Choroid plexus epithelial cell (primary cell): Measurements from ENCODE around the gene SWSAP1.

ENCODE experiments used
- DNase-seq: peaks from one replicate; pipeline ENCODE4 v3.0.0-alpha.2; 2010; ENCODE audit warnings: low read depth
- H3K4me3 ChIP-seq: 2 replicates; pipeline ENCODE4 v1.5.1; 2011; ENCODE audit warnings: low read depth, mild to moderate bottlenecking, control low read depth, low read length, moderate library complexity
- TF ChIP-seq, protein P1 (sequence below): conservative IDR thresholded peaks from 2 replicates; pipeline ENCODE4 v1.5.1; 2011; ENCODE audit warnings: low read depth, mild to moderate bottlenecking, control low read depth, inconsistent platforms, low read length, moderate library complexity

Gene SWSAP1

DNA sequence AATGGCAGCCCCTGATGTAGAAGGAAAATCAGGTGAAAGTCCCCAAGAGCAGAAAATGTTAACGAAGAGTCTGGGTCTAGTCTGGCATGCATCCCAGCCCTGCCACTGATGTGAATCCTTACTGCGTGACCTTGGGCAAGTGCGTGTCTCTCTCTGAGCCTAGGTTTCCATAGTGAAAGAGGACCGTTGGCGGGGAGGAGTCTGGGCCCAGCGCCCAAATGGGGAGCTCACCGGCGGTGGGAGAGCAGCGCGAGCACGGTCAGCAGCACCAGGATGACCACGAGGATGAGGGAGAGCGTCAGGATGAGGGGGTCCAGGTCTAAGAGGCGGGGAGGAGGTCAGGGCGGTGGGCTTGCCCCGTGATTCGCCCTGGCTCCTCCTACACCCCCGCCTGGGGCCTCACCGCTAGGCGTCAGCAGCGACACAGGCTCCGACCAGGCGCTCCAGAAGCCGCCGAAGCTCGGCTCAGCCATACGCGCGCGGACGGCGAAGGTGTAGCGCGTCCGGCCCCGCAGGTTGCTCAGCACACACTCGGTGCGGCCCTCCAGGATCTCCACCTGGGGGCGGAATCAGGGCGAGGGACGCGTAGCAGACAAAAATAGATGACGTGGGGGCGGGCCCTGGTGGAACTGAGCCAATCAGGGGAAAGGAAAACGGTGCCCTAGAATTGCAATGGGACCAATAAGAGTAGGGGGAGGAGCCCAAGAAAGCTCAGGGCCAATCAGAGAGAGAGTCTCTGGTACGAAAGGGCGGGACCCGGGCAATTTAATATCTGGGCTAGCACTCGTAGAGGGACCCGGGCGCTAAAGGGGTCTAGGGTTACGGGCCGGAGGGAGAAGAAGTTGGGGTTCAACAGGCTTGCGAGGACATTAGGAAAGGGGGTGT lies 6.4 kb downstream of the SWSAP1 start:
- peak overlapping the region; percentile 78 for H3K4me3 ChIP-seq
- TF ChIP-seq, protein P1, sequence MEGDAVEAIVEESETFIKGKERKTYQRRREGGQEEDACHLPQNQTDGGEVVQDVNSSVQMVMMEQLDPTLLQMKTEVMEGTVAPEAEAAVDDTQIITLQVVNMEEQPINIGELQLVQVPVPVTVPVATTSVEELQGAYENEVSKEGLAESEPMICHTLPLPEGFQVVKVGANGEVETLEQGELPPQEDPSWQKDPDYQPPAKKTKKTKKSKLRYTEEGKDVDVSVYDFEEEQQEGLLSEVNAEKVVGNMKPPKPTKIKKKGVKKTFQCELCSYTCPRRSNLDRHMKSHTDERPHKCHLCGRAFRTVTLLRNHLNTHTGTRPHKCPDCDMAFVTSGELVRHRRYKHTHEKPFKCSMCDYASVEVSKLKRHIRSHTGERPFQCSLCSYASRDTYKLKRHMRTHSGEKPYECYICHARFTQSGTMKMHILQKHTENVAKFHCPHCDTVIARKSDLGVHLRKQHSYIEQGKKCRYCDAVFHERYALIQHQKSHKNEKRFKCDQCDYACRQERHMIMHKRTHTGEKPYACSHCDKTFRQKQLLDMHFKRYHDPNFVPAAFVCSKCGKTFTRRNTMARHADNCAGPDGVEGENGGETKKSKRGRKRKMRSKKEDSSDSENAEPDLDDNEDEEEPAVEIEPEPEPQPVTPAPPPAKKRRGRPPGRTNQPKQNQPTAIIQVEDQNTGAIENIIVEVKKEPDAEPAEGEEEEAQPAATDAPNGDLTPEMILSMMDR = peak; percentile 76
- peak; percentile 96 for DNase-seq

DNA sequence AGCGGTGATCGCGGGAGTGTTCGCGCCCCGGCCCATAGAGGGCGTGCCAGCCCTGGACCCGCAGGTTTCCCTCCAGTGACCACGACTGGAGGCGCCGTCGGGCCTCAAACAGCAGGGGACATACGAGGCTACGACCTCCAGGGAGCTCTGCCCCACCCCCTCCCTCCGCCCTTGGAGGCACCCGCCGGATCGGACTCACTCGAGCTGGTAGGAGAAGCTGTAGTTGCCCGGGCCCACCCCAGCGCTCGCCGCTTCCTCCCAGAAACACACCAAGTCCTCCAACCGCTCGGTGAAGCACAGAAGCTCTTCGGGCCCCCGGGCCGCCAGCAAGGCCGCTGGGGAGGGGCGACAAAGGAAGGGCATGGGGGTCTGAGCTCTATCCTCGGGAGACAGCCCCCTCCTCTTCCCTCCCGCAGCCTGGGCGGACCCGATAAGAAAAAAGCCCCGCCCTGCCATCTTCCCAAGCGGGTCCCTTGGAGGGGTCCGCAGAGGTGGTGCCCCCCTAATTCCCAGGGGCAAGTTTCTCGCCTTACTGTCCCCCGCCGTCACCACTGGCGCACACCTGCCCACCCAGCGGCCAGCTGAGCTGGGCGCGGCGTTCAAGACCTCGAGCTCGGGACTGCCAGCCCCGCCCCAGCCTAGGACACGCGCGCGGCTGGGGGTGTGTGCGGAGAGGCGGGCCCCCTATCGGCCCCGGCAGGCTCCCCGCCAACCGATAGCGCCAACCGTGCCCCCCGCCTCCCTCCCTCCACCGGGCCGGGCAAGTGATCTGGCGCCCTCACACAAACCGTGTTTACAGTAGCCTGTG lies 8.6 kb downstream of the SWSAP1 start:
- peak; percentile 16 for DNase-seq
- H3K4me3 ChIP-seq = peak overlapping the region; percentile 37
- TF ChIP-seq, protein P1 = peak; percentile 81

DNA sequence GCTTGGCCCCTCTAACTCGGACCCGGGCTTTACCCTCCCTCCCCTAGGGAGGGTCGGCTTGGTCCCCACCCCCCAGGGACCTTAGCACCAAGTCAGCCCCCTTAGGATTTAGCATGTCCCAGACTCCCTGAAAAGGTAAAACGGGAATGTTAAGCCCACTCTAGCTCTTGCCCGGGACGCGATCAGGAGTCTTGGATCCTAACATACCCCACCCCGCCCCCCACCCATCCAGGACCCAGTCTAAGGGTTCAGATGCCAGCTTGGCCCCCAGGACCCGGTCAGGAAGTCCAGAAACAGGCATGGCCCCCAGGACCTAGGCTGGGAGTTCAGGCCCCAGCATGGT lies 9.2 kb downstream of the SWSAP1 start:
- H3K4me3 ChIP-seq = peak overlapping the region; percentile 37
- TF ChIP-seq, protein P1 = no peak
- DNase-seq = no peak

DNA sequence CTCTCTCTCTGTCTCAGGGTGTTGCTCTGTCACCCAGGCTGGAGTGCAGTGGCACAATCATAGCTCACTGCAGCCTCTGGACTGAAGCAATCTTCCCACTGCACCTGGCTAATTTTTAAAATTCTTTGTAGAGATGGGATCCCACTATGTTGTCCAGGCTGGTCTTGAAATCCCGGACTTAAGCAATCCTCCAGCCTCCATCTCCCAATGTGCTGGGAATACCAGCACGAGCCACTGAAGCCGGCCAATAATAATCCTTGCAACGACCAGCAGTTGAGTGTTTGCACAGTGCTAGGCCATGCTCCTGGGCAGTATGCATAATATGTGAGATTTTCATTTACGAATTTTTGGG lies 10.3 kb downstream of the SWSAP1 start:
- H3K4me3 ChIP-seq = no peak overlapping the region
- no peak for DNase-seq
- TF ChIP-seq, protein P1 = no peak

DNA sequence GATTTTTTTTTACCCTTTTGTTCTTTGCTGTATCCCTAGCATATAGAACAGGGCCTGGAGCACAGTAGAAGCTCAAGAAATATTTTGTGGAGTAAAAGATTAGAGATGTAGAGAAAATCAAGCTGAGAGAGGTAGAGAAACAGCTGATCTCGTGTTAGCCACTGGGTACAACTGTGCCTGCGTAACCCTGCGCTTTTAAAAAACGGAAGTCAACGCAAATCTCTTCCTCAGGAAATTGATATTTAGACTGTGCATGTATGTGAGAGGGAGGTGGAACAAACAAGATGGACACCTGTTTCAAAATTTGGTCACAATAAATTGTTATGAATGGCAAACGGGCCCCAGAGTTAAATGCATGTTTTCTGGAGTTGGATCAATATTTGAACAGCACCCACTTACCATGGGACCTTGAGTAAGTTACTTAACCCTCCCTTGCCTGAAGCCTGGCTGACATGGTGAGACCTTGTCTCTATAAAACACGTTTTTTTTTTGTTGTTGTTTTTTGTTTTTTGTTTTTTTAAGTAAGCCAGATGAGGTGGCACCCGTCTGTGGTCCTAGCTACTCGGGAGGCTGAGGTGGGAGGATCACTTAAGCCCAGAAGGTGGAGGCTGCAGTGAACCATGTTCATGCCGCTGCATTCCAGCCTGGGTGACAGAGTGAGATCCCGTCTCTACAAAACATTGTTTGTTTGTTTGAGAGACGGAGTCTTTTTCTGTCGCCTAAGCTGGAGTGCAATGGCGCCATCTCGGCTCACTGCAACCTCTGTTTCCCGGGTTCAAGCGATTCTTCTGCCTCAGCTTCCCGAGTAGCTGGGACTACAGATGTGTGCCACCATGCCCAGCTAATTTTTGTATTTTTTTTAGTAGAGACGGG lies 12.9 kb downstream of the SWSAP1 start:
- no peak for DNase-seq
- TF ChIP-seq, protein P1 = no peak
- H3K4me3 ChIP-seq = no peak overlapping the region

DNA sequence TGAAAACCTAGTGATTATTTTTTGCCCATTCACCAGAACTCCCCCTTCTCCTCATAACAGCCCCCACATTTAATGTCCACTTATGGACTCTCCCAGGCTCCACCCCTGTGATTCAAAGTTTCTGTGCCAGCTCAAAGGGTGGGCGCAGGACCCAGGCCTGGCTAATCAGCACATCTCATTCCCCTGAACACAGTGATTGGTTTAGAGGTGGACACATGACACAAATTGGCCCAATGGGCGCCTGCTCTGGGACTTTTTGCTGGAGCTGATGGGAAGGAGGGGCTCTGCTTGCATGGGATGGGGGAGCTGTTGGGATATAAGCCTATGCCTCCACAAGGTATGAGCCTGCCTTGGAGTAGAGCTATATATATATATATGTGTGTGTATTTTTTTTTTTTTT lies 15.9 kb downstream of the SWSAP1 start:
- no peak overlapping the region for H3K4me3 ChIP-seq
- TF ChIP-seq, protein P1 = no peak

More for the DNA sequence above, 15.9 kb downstream of the SWSAP1 start:
- DNase-seq = no peak
